Endodermal cell (in vitro differentiated cells): Measurements from ENCODE around the gene BRSK2. TPM values are rescaled to one million over a fixed set of nuclear protein-coding genes. Genes with fewer than 3 reads are reported as not detected.

Source experiments
- DNase-seq: peaks from one replicate; pipeline ENCODE4 v3.0.0-alpha.2; 2017
- H3K27ac ChIP-seq: 2 replicates; pipeline ENCODE4 v1.5.1; 2013; ENCODE audit warnings: mild to moderate bottlenecking, low read depth, low read length, moderate library complexity
- H3K27me3 ChIP-seq: 2 replicates; pipeline ENCODE4 v1.6.1; 2013; ENCODE audit warnings: mild to moderate bottlenecking, low read length, moderate library complexity; ENCODE audit not compliant: insufficient read depth, control insufficient read depth, poor library complexity, severe bottlenecking
- H3K36me3 ChIP-seq: 2 replicates; pipeline ENCODE4 v1.7.0; 2013; ENCODE audit warnings: mild to moderate bottlenecking, low read length, moderate library complexity; ENCODE audit not compliant: control insufficient read depth, insufficient read depth
- H3K4me1 ChIP-seq: one replicate; pipeline ENCODE4 v1.7.0; 2013; ENCODE audit warnings: low read length; ENCODE audit not compliant: control insufficient read depth, insufficient read depth
- H3K4me3 ChIP-seq: 2 replicates; pipeline ENCODE4 v1.5.1; 2013; ENCODE audit warnings: mild to moderate bottlenecking, low read length, moderate library complexity
- H3K9ac ChIP-seq: 2 replicates; pipeline ENCODE4 v1.6.1; 2013; ENCODE audit warnings: mild to moderate bottlenecking, low read length, moderate library complexity; ENCODE audit not compliant: poor library complexity, severe bottlenecking; ENCODE audit errors: extremely low read depth
- H3K9me3 ChIP-seq: 2 replicates; pipeline ENCODE4 v1.6.1; 2013; ENCODE audit warnings: mild to moderate bottlenecking, low read length, moderate library complexity; ENCODE audit not compliant: control insufficient read depth
- H3K27ac Mint-ChIP-seq: 2 replicates; pipeline ENCODE4 v1.8.0; 2020; ENCODE audit warnings: mixed read lengths
- H3K27me3 Mint-ChIP-seq: 2 replicates; pipeline ENCODE4 v1.8.0; 2021; ENCODE audit warnings: mild to moderate bottlenecking, mixed read lengths; ENCODE audit not compliant: insufficient read depth
- H3K36me3 Mint-ChIP-seq: 2 replicates; pipeline ENCODE4 v1.8.0; 2020; ENCODE audit warnings: low read depth, mixed read lengths
- H3K4me1 Mint-ChIP-seq: 2 replicates; pipeline ENCODE4 v1.8.0; 2020; ENCODE audit warnings: mixed read lengths
- H3K4me3 Mint-ChIP-seq: 2 replicates; pipeline ENCODE4 v1.8.0; 2020; ENCODE audit warnings: mild to moderate bottlenecking, moderate library complexity, mixed read lengths
- H3K9me3 Mint-ChIP-seq: 2 replicates; pipeline ENCODE4 v1.8.0; 2020; ENCODE audit warnings: mild to moderate bottlenecking, mixed read lengths
- CTCF ChIP-seq: fragments of 200-600 bp; sonication (generic); conservative IDR thresholded peaks from 2 replicates; pipeline ENCODE4 v1.5.0; 2021; ENCODE audit warnings: antibody characterized with exemption, mild to moderate bottlenecking
- WGBS, 2 experiments: methylation state at CpG; one replicate each; pipeline versions ENCODE4 v1.1.5 to v1.1.7; 2013; ENCODE audit warnings: missing lambda C conversion rate in 2 of 2, mixed read lengths in 1 of 2; ENCODE audit not compliant: insufficient coverage in 1 of 2, insufficient read length in 1 of 2; 5-methylcytosine and 5-hydroxymethylcytosine counted together
- total RNA-seq, 2 donors: library from RNA; stranded (reverse); fragmentation: NEBNext Ultra II Directional in 1 of 2; extraction: Animal tissue kit (Norgen Biotek cat#: 25700) in 1 of 2; gene quantifications; 2 replicates in 1 of 2; 3 replicates in 1 of 2; pipeline ENCODE4 v1.2.1, GENCODE V29; 2021

The BRSK2 gene
- total RNA-seq, 2 donors from 2014 or later = 9.4 to 10.3 TPM

GRCh38 chr11:1483445-1483961, 93.8 kb downstream of the BRSK2 start:
- H3K27me3 ChIP-seq = no peaks in the 10 kb centered on the region
- TF ChIP-seq CTCF = no peak
- no peaks in the 10 kb centered on the region for H3K9me3 ChIP-seq
- WGBS, 2 experiments = 84 to 100% methylated on average over 1 to 6 of the region's 6 CpGs
- H3K36me3 ChIP-seq = no peaks in the 10 kb centered on the region
- no peak overlapping the region for H3K27ac Mint-ChIP-seq
- no peaks in the 10 kb centered on the region for H3K4me1 ChIP-seq
- no peak overlapping the region for H3K9ac ChIP-seq
- DNase-seq = no peak
- no peak overlapping the region for H3K4me3 Mint-ChIP-seq
- no peaks in the 10 kb centered on the region for H3K27me3 Mint-ChIP-seq
- no peak overlapping the region for H3K4me3 ChIP-seq
- no peaks in the 10 kb centered on the region for H3K9me3 Mint-ChIP-seq
- H3K4me1 Mint-ChIP-seq = no peaks in the 10 kb centered on the region
- H3K36me3 Mint-ChIP-seq = peaks cover 7% of the 10 kb centered on the region
- no peak overlapping the region for H3K27ac ChIP-seq

GRCh38 chr11:1484061-1484671, 94.4 kb downstream of the BRSK2 start:
- DNase-seq = no peak
- H3K27ac ChIP-seq = no peak overlapping the region

GRCh38 chr11:1484695-1485503, 95.2 kb downstream of the BRSK2 start:
- H3K9ac ChIP-seq = no peak overlapping the region

More at GRCh38 chr11:1484061-1484671, 94.4 kb downstream of the BRSK2 start:
- Histone ChIP-seq H3K4me1 (no peaks in the 10 kb centered on the region), H3K9ac (no peak overlapping the region), H3K9me3 (no peaks in the 10 kb centered on the region), H3K27me3 (no peaks in the 10 kb centered on the region), H3K4me3 (no peak overlapping the region), H3K36me3 (no peaks in the 10 kb centered on the region)
- Mint-ChIP-seq H3K36me3 (peaks cover 3% of the 10 kb centered on the region), H3K27me3 (no peaks in the 10 kb centered on the region), H3K4me1 (no peaks in the 10 kb centered on the region), H3K4me3 (no peak overlapping the region), H3K9me3 (no peaks in the 10 kb centered on the region), H3K27ac (no peak overlapping the region)
- 90 to 96% methylated on average over 11 to 17 of the region's 17 CpGs for WGBS, 2 experiments
- TF ChIP-seq CTCF = no peak

More at GRCh38 chr11:1484695-1485503, 95.2 kb downstream of the BRSK2 start:
- H3K27ac Mint-ChIP-seq = no peak overlapping the region
- Histone ChIP-seq H3K36me3 (no peaks in the 10 kb centered on the region), H3K4me3 (no peak overlapping the region), H3K4me1 (no peaks in the 10 kb centered on the region), H3K9me3 (no peaks in the 10 kb centered on the region), H3K27me3 (no peaks in the 10 kb centered on the region), H3K27ac (no peak overlapping the region)
- TF ChIP-seq CTCF = no peak
- no peak overlapping the region for H3K4me3 Mint-ChIP-seq
- no peaks in the 10 kb centered on the region for H3K9me3 Mint-ChIP-seq
- WGBS, 2 experiments = 92 to 96% methylated on average over 14 to 20 of the region's 20 CpGs
- no peak for DNase-seq
- no peaks in the 10 kb centered on the region for H3K4me1 Mint-ChIP-seq
- peaks cover 3% of the 10 kb centered on the region for H3K36me3 Mint-ChIP-seq
- no peaks in the 10 kb centered on the region for H3K27me3 Mint-ChIP-seq
